Ascending aorta (tissue), 2 donors: ENCODE data around the gene UFC1. TPM values are rescaled to one million over a fixed set of nuclear protein-coding genes. Genes with fewer than 3 reads are reported as not detected.
A peak's percentile ranks its signal among the peaks of the same experiment; 100 is the strongest.

Experiments used
- DNase-seq, 2 donors: peaks; one replicate each; pipeline ENCODE4 v3.0.0-alpha.2; 2019; ENCODE audit warnings: low spot score in 2 of 2
- H3K27ac ChIP-seq, 2 donors: fragments of 200-600 bp; sonication (generic); one replicate each; pipeline ENCODE4 v1.5.1; 2016 to 2017; ENCODE audit warnings: mild to moderate bottlenecking in 1 of 2
- H3K27me3 ChIP-seq: fragments of 200-600 bp; sonication (generic); one replicate; pipeline ENCODE4 v1.5.1; 2017
- H3K36me3 ChIP-seq, 2 donors: fragments of 200-600 bp; sonication (generic); one replicate each; pipeline ENCODE4 v1.5.1; 2016
- H3K4me1 ChIP-seq, 2 donors: fragments of 200-600 bp; sonication (generic); one replicate each; pipeline ENCODE4 v1.5.1; 2016 to 2017; ENCODE audit warnings: mild to moderate bottlenecking in 1 of 2
- H3K4me3 ChIP-seq, 2 donors: fragments of 200-600 bp; sonication (generic); one replicate each; pipeline ENCODE4 v1.5.1; 2016 to 2017; ENCODE audit warnings: mild to moderate bottlenecking in 1 of 2
- H3K9me3 ChIP-seq, 2 donors: fragments of 200-600 bp; sonication (generic); one replicate each; pipeline ENCODE4 v1.5.1; 2016
- intact Hi-C: fragments of 100-400 bp; cut with DNase I; formaldehyde crosslinking; loops from one replicate; pipeline ENCODE4 v1.15.1; 2023
- total RNA-seq: library from RNA; depleted of rRNA; stranded (reverse); fragments of >200 nt; gene quantifications from one replicate; pipeline ENCODE4 v1.1.0, GENCODE V29; 2016
- TF ChIP-seq, protein P1 (sequence below), 3 experiments: fragments of 200-600 bp in 2 of 3; fragments of 450-650 bp in 1 of 3; sonication (generic) in 2 of 3; IDR thresholded peaks; one replicate each; pipeline ENCODE4 v1.5.1; 2016 to 2019; ENCODE audit warnings: antibody characterized with exemption in 3 of 3, mild to moderate bottlenecking in 1 of 3, moderate library complexity in 1 of 3

UFC1 gene
- total RNA-seq, 1 donor from 2014 or later: 3.3 TPM

DNA sequence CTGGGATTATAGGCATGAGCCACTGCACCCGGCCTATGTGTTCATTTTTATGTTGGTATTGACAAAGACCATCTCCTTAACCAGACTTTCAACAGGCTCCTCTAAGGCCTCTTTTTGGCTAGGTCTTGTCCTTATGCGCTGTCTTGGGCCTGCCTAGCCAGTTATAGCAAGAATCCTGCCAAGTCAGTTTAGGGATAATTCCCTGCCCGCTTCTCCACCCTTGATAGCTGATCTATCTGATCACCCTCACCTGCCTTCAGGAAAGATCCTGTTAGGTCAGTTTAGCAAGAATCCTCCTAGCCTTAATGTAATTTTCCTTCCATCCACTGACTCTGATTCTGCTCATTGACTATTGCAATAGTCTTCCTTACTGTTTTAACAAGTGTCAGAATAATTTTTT is 25.9 kb downstream of the UFC1 start:
- no peak for DNase-seq
- peaks cover 0 to 13% of the 10 kb centered on the region in 2 donors for H3K4me1 ChIP-seq
- no peaks in the 10 kb centered on the region for H3K9me3 ChIP-seq
- no peak overlapping the region for H3K27ac ChIP-seq
- peaks cover 4 to 9% of the 10 kb centered on the region in 2 donors for H3K36me3 ChIP-seq
- intact Hi-C loops: no loop called here
- no peaks in the 10 kb centered on the region for H3K27me3 ChIP-seq
- H3K4me3 ChIP-seq: no peak overlapping the region
- TF ChIP-seq, protein P1, sequence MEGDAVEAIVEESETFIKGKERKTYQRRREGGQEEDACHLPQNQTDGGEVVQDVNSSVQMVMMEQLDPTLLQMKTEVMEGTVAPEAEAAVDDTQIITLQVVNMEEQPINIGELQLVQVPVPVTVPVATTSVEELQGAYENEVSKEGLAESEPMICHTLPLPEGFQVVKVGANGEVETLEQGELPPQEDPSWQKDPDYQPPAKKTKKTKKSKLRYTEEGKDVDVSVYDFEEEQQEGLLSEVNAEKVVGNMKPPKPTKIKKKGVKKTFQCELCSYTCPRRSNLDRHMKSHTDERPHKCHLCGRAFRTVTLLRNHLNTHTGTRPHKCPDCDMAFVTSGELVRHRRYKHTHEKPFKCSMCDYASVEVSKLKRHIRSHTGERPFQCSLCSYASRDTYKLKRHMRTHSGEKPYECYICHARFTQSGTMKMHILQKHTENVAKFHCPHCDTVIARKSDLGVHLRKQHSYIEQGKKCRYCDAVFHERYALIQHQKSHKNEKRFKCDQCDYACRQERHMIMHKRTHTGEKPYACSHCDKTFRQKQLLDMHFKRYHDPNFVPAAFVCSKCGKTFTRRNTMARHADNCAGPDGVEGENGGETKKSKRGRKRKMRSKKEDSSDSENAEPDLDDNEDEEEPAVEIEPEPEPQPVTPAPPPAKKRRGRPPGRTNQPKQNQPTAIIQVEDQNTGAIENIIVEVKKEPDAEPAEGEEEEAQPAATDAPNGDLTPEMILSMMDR (IDR thresholded peaks at IDR 0.05): no peak

DNA sequence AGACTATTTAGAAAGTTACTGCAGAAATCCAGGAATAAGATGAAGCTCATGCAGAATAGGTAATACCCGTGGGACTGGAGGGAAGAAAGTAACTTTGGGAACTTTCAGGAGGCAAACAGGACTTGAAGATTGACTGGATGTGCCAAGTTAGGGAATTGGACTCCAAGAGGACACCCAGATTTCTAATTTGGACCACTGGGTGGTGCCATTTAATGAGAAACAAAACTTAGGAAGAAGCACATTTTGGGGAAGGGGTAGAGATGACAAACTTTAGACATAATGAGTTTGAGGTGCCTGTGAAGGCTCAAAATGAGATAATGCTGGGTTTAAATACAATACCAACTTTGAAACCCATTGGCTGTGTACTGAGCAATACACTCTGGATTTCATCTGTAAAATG is 26.9 kb downstream of the UFC1 start:
- Histone ChIP-seq H3K4me1 (peaks cover 0 to 13% of the 10 kb centered on the region in 2 donors), H3K27me3 (no peaks in the 10 kb centered on the region), H3K27ac (no peak overlapping the region), H3K36me3 (no peaks in the 10 kb centered on the region), H3K4me3 (no peak overlapping the region), H3K9me3 (no peaks in the 10 kb centered on the region)
- DNase-seq: no peak
- TF ChIP-seq, protein P1 (IDR thresholded peaks at IDR 0.05): no peak
- intact Hi-C loops: no loop called here

DNA sequence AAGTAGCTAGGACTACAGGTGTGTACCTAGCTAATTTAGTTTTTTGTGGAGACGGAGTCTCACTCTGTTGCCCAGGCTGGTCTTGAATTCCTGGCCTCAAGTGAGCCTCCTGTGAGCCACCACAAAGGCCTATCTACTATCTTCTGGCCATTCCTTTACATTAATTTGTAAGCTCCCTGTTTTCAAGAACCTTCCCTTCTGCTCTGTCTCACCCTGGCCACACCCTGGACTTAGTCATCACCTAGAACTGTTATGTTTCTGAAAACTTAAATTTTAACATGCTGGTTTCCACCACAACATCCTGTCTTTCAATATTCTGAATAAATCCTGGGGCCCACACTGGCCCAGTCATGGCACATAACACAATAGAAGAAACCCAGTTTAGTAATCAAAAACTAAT is 28.4 kb downstream of the UFC1 start:
- intact Hi-C loops: no loop called here
- TF ChIP-seq, protein P1 (IDR thresholded peaks at IDR 0.05): no peak
- no peaks in the 10 kb centered on the region for H3K27me3 ChIP-seq
- H3K4me1 ChIP-seq: peaks cover 0 to 5% of the 10 kb centered on the region in 2 donors
- no peak overlapping the region for H3K4me3 ChIP-seq
- no peaks in the 10 kb centered on the region for H3K36me3 ChIP-seq
- H3K27ac ChIP-seq: no peak overlapping the region
- DNase-seq: no peak
- no peaks in the 10 kb centered on the region for H3K9me3 ChIP-seq

DNA sequence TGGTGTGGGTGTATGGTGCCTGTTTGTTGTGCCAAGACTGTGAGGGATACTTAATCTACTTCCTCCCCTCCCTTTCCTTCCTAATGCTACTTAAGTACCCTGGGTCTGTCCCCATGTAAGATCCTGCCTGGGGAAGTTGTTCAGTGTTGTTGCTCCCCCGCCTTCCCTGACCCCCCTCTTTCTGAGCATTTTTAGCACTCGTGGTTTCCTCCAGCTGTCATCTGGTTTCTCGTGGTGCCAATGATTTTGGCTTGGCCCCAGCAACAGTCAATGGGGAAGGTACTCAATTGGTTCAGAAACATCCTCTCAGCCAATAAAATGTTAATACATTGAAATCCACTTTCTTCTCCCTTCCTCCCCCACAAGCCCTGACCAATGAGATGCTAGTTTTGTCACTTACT is 31.5 kb downstream of the UFC1 start:
- Histone ChIP-seq H3K27me3 (no peaks in the 10 kb centered on the region), H3K27ac (peak overlapping the region; percentile 27 to 63), H3K4me1 (no peaks in the 10 kb centered on the region), H3K9me3 (no peaks in the 10 kb centered on the region), H3K36me3 (no peaks in the 10 kb centered on the region), H3K4me3 (no peak overlapping the region)
- intact Hi-C loops: no loop called here
- peak; percentile 51 to 86 for DNase-seq
- TF ChIP-seq, protein P1 (IDR thresholded peaks at IDR 0.05): no peak

DNA sequence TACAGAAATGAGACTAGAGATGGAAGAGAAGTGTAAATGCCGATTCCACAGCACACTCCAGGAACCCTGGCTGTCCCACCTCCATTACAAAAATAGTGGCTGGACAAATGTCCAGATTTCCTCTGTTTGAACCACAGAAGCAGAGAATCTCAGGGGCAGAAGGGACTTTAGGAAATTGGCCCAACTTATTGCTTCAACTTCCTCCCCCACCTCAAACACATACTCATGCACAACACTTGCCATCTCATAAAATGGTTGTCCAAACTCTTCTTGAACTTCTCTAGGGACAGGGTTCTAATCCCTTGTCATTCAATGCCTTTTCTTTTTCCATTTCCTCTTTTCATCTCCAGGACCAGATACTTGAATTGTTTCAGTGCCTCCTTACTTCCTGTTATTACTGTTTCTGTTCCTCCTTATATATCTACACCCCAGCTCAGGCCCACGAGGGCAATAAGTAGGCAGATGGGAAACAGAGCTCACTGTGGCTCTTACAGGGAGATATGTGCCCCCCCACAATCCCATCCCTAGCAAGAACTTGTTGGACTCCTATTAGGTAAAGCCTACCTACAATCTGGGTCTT is 32.0 kb downstream of the UFC1 start:
- H3K27ac ChIP-seq: peak overlapping the region; percentile 27 to 63
- no peaks in the 10 kb centered on the region for H3K27me3 ChIP-seq
- TF ChIP-seq, protein P1 (IDR thresholded peaks at IDR 0.05): no peak
- no peak for DNase-seq
- H3K9me3 ChIP-seq: no peaks in the 10 kb centered on the region
- H3K4me1 ChIP-seq: no peaks in the 10 kb centered on the region
- intact Hi-C loops: no loop called here
- H3K4me3 ChIP-seq: no peak overlapping the region
- H3K36me3 ChIP-seq: no peaks in the 10 kb centered on the region

DNA sequence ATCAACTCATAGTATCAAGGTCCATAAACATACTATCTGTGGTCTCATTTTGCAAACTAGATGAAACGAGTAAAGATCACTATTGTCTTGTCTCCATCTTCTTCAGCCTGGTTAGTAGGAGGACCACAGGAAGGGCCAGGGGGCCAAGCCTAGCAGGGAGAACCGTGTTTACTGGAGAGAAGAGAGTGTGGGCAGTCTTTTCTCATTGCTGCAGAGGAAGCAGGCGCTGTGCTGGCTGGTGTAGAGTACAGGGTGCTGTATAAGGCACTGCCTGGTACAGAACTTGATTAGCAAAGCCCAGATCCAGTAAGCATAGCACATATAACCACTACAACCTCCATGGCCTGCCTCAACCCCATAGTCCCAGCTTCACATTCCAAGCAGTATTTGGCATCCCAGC is 33.5 kb downstream of the UFC1 start:
- H3K36me3 ChIP-seq: no peaks in the 10 kb centered on the region
- TF ChIP-seq, protein P1 (IDR thresholded peaks at IDR 0.05): no peak
- DNase-seq: no peak
- H3K4me3 ChIP-seq: no peak overlapping the region
- intact Hi-C loops: no loop called here
- no peaks in the 10 kb centered on the region for H3K27me3 ChIP-seq
- H3K9me3 ChIP-seq: no peaks in the 10 kb centered on the region
- H3K4me1 ChIP-seq: no peaks in the 10 kb centered on the region
- no peak overlapping the region for H3K27ac ChIP-seq
